HG02642 (cell line): Measurements from ENCODE around the gene ZMYM2.
A peak's percentile ranks its signal among the peaks of the same experiment; 100 is the strongest.

Experiments
- ATAC-seq: cut with Tn5 transposase; IDR thresholded peaks from one replicate; pipeline ENCODE4 v1.9.1; 2021; ENCODE audit warnings: mild to moderate bottlenecking; ENCODE audit not compliant: unreplicated experiment, poor library complexity

ZMYM2 gene

DNA sequence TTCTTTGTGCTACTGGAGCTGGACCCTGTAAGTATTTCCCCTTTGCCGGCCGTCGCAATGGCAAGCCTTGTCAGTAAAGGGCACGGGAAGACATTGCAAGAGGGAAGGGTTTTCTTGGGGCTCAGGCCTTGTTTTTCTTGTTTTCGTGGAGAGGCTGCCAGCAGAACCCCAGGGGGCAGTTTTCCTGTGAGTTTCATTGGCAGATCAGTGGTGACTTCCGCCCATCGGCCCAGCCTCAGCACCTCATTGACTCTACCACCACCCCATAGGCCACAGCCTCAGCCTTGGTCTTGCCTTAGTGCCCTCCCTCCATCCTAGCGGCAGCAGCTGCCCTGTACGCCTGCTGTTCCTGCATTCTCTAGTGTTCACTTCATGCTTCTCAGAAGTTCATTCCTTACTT is 140.8 kb downstream of the ZMYM2 start:
- ATAC-seq: no peak

DNA sequence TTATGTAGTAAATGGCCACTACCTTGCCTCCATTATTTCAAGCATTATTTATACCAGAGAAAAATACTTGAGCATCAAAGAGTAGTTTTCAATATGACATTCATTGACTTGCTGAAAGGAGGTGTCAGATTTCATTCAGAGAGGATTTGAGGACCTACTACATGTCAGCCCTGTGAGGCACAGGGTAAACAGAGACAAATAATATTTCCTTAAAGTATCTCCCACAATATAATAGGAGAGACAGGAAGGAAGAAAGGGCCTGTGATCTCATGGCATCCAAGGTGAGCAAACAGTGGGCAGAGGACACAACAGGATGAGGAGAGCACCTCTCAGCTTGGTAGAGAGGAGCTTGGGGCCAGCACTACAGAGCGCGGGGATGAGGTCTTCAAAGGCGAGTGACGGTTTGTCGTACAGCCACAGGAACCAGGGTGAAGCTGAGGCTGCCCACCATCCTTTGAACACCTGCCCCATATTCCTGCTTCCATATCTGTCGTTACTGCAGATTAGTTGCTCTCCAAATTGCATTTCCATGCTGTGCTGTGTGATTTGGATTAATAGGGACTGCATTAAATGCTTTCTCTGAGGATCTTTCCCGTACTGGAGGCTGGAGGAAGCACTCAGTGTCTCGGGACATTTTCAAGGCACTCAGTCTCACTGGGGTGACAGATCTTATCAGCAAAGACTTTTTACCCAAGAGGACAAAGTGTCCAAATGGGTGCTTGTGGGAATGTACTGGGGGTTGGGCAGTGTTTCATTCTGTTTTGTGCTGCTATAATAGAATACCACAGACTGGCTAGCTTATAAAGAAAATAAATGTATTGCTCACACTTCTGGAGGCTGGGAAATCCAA is 143.2 kb downstream of the ZMYM2 start:
- ATAC-seq: no peak

DNA sequence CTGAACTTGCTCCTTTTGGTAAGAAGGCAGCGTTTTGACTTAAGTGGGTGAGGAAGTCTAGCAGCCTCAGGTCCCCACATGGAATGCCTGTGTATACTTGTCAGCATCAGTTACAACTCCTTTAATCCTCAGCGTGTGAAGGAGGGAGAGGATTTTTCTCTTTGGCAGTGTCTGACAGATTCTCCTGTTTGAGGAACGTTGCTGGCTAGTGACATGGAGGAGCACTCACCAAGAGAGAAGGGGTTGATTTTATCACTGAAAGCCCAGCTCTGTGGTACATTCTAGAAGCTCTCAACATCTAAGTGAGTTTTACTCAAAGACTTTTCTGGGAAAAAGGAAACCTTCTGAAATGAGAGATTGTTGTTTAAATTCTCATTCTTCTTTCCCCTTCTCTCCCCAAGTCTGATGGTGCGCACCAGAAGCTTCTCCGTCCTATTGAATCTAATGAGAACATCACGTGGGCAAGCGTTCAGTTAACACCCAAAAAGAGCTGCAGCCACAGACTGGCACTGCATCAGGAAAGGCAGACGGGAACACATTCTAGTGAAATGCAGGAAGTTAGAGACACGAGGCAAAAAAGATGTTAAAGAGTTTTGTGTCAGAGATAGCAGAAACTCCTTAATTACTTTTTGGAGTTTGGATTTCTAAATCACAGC is 144.1 kb downstream of the ZMYM2 start:
- ATAC-seq: no peak

DNA sequence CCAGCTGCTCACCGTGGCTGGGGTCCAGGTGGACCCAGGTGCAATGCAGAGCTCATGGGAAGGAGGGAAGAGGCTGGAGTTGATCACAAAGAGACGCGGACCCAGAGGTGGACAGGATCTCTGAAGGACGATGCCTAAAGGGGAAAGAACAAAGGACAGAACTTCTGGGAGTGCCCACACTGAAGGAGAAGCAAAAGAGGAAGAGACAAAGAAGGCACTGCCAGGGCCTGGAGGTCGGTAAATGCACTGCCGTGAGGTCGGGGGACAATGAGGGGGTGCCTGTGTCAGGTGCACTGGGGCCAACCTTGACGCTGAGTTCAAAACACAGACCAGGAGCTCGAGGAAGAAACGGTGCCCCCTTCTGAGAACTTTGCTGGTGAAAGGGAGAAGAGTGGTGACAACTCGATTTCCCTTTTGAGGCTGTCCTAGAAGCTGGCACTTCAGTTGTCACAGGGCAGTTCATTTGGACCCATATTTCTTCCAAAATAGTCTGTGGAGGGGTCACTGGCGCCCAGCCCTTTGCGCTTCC is 146.7 kb downstream of the ZMYM2 start:
- ATAC-seq: no peak

DNA sequence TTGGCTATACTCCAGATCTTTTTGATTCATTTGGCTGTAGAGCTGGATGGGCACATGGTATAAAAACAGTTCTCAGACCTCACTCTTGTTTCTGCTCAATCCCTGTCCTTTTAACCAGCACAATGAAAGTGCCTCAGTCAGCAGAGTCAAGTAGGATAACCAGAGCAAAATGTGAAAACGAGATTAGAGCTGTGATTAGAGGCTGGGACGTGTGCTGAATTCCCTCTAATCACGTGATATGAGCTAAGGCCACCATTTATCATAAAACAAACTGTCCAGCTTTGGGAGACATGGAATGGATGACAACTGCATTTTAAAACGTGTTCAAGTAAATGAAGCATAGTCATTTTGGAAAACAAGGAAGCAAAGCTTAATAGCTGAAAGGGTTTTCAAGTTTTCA is 148.2 kb downstream of the ZMYM2 start:
- no peak for ATAC-seq

DNA sequence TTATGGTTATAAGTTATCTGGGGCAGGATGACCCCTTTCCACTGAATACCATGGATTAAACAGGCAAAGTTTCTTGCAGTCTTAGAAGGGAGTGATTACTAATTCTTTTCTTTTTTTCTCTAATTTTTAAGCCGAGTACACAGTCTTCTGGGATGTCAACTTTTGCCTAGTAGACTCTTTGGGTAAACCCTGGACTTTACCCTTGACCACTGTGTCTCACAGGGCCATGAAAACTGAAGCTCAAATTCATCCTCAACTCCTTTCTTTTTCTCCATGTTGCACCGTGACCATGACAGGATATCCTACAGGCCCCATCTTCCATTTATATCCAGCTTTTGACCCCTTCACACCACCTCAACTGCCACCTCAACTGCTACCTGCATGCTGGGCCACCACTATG is 150.5 kb downstream of the ZMYM2 start:
- no peak for ATAC-seq

DNA sequence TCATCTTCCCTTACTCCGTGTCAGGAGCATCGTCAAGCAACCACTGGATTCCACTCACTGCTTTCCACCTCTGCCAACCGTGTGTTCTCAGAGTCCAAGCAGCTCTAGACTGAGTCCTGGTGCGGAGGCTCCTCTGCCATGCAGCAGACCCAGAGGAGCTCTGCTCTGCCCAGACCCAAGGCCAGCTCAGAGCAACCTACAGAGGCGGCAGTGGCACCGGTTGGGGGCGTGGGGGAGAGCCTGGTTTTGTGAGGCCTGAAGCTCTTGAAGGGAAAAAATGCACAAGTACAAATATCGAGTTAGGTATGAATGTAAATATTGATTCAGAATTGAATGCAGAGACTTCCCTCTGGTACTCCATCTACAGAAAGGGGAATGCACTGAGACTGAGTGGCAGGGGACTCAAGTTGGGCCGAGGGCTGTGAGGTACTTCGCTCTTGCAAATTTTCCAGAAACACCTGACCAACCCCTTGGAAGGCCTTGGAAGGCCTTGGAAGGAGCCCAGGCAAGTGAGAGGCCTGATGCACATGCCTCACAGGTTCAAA is 155.6 kb downstream of the ZMYM2 start:
- ATAC-seq: no peak

DNA sequence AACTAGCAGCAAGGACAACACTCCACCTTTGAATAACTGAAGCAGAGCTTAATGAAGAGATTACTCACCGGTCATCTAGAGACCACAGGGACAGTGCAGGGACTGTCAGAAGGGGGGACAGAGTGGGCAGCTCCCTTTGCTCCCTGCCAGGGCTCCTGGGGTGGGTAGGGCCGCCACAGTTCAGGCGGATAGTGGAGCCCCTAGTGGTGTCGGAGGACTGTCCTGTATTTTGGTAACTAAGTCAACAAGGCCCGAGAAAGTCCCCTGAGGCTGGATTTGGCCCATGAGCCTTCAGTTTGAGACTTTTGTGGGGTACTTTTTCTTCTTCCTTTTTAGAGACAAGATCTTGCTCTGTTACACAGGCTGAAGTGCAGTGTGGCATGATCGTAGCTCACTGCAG is 157.7 kb downstream of the ZMYM2 start:
- ATAC-seq: no peak

DNA sequence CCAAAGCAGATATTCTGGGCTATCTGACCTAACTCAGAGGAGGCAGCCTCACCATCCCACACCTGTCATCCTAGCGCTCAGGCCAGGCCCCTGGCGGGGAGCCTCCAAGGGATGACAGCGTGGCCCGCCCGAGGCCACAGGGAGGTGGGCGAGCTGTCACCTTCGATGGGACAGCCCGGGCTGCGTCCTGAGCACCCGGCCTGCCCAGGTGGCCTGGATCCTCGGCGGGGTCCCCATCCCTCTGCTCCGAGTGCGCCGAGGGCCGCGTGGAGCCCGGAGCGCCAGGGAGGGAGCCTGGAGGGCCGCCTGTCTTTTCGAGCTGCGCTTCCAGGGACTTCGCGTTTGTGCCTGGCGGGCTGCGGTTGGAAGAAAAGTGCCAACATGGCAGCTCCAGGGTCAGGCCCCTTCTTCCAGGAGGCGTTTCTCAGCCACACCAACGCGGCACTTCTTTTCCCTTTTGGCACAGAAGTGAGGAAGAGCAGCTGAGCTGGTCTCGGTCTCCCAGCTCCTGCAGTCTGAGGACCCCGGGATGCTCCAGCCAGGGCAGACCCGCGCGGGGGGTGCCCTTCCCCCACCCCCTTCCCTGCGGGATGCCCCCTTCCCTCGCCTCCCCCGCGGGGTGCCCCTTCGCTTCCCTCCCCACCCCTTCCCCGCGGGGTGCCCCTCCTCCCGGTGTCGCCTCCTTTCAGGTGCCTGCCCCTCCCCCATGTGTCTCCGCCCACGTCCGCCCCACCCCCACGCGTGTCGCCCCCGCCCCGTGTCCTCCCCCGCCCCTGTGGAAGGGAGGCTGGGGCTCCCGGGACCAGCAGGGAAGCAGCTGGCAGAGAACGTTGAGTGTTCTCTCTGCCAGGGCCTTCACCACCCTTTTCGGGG is 160.0 kb downstream of the ZMYM2 start:
- ATAC-seq: peak; percentile 51

DNA sequence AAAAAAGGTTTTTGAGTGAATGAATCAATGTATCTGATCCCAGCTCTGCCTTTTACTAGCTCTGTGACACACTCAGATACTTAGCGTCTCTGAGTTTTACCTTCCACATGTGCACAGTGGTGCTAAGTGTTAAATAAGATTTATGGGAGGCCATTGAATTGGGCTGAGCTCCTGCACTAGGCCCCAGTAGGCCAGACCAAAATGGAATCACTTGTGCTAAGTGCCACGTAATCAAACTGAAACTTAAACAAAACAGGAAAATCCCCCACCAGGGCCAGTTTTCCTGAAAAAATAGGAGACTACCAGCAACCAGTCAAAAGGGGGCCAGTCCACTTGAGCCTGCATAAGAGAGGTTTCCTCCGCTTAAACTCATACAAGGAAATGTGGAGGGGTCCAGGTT is 161.4 kb downstream of the ZMYM2 start:
- no peak for ATAC-seq

DNA sequence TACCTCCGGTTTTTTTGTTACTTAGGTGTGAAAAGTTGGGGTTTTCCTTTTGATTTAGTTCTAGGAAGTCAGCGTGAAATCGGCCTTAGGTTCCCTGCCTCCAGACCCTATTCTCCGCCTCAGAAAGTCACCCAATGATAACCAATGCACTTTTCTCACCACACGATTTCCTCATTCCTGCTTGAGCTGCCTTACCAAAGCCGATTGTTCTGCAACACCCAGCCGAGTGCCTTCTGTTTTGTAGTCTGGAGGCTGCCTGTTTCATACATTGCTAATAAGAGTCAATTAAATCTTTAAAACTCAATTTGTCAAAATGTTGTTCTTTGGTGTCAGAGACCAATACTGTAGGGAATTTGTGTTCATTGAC is 162.6 kb downstream of the ZMYM2 start:
- ATAC-seq: no peak

DNA sequence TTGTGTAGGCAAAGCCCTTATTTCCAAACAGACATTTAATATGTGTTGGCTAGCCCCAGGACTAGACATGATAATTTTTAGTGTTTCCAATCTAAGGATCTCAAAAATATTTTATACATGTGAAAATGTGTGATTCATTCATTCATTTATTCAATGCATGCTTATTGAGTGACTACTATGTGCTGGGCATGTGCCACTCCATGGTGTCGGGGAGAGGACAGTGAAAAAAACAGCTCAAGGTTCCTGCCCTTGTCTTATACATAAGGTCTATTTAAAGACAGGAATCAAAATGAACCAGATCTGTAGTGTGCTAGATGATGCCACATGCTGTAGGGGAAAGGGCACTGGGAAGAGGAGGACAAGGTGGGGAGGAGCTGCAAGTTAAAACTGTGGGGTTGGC is 165.8 kb downstream of the ZMYM2 start:
- ATAC-seq: no peak

DNA sequence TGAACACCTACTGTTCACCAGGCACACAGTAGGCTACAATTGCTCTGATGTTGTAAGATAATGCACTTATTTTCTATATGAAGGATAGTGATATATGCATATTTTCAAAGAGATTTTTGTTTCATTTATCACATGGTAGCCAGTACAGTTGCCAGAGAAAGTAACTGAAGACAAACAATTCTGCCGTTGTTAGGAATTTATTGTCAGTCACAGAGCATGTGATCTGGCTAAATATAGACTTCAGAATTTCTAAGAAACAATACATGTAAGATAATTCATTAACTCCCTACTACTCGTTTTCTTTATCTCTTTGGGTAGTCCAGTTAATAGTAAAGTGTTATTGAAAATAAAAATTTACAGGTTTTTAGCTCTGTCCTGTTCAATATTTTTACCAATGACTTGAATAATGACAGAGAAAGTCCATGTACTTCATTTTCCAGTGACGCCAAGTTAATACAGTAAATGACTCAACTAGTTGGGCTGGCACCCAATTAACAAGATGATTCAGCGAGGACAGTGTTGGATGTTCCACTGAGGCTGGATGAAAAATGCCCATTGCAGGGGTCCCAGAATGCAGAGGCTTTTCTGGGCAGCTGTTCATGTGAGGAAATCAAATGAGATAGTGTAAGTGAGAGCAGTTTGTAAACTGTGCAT is 166.7 kb downstream of the ZMYM2 start:
- no peak for ATAC-seq

DNA sequence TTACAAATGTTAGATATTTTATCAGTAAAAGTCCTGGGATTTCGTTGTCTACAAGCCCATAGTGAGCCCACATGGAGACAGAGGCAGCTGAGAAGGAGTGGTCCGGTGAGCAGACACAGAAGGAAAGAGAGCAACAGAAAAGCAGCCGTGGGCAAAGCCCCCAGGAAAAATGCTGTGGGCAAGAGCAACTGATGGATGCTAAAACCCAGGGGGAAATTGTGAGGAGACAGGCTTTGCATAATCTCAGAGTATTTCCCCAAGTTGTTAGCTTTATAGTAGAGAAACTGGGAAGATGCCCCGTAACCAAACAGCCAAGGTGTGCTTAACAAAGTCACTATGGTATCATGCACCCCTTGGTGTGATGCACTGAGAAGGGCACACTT is 167.2 kb downstream of the ZMYM2 start:
- ATAC-seq: no peak

DNA sequence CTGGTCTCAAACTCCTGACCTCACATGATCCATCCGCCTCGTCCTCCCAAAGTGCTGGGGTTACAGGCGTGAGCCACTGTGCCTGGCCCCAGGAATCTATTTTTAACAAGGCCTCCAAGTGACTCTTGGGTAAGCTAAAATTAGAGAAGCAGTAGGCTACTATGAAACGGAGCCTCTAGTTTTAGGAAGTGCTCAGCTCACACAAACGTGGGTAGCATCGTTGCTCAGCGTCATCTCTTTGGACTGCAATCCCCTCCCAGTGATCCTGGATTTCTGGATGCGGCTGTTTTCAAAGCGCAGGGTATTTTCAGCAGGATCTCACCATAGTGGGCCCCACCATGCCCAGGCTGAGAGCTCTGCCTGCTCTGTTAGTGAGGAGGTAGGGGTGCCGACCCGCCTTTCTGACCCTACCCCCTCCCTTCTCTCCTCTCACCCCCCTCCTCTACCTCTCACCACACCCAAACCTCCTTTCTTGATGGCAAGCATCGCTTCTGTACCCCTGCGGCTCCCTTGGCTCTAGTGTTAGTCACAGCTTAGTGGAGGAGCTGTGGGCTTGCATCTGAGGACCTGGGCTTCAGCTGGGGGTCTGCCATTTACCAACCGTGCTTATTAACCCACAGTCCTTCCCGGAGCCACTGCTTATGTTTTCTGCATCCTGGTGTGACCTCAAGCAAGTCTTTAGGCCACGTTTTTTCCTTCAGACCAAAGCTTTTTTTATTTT is 168.2 kb downstream of the ZMYM2 start:
- ATAC-seq: no peak

DNA sequence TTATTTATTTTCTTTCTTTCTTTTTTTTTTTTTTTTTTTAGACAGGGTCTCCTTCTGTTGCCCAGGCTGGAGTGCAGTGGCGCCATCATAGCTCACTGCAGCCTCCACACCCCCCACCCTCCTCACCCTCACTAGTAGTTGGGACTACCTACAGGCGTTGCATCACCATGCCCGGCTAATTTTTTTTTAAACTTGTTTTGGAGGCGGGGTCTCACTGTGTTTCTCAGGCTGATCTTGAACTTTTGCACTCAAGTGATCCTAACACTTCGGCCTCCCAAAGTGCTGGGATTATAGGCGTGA is 168.7 kb downstream of the ZMYM2 start:
- peak; percentile 14 for ATAC-seq

DNA sequence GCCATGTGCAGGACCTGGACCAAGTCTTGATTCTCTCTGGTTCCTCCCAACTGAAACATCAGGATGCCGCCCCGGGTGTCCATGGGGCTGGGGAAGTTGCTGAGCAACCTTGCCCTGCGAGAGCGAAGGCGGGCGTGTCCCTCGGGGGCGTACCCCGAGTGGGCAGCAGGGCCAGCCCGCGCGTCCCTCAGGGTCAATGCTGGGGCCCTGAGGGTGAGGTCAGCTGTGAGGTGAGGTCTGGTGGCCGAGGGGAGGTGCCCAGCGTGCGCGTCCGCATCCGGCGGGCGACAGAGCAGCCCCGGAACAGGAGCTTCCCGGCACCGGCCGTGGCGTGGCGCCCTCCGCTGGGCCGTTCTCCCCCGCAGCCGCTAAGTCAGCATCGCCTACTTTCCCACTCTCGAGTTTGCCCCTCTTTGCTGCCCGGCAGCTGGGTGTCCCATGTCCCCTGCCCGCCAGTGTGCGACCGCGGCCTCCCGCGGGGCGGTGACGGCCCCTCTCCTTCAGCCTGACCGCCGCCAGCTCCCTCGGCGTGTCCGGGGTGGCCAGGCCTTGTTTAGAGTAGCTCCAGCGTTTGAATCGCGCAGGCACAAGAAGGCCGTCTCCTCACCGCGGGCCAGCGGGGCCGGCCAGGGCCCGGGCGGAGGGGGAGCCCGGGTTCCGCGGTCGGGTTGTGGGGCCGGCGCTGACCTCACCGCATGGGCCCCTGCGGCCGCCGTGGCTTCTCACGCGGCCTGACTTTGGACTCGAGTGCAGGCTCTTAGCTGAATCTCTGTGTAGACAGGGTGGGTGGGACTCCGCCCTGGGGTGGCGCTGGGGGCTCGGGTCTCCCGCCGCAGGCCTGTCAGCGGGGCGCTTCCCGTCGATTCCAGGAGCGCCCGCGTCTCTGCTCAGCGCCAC is 169.3 kb downstream of the ZMYM2 start:
- peak; percentile 80 for ATAC-seq

DNA sequence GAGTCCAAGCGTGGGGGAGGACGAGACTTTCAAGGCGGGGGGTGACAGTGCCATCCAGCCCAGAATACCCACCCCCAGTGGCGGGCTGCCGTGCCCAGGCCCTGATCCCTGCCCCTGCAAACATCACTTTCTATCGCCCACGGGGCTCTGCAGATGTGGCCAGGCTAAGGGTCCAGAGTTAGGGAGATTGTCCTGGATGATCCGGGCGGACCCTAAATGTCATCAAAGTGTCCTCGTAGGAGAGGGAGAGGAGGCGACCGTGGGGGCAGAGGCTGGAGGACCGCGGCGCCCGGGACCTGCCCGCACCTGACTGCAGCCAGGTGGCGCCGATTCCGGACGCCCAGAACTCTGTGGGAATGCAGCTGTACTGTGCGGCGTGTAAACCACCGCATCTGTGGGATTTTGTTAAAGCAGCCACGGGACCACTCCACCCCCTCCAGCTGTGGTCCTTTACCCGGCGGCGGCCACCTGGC is 170.0 kb downstream of the ZMYM2 start:
- ATAC-seq: peak; percentile 20

DNA sequence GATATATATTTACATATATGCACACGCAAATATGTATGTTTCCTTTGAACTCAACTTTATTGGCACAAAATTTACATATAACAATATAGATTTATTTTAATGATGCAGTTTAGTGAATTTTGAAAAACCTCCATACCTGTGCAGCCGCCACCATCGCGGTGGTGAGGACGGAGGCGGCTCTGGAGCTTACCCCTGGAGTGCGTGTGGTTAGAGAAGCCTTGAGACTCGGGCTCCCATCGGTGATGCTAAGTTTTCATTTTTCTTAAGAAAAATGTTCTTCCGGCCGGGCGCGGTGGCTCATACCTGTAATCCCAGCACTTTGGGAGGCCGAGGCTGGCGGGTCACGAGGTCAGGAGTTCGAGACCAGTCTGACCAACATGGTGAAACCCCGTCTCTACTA is 170.5 kb downstream of the ZMYM2 start:
- ATAC-seq: no peak
